WTC11 (cell line): ENCODE results near the gene CHI3L1.

Experiments used
- ATF1 ChIP-seq: sonication (generic); formaldehyde crosslinking; IDR thresholded peaks from 2 replicates; pipeline ENCODE4 v1.8.1; 2023; ENCODE audit warnings: mild to moderate bottlenecking, moderate library complexity, missing genetic modification reagents
- CREM ChIP-seq: sonication (generic); formaldehyde crosslinking; IDR thresholded peaks from 2 replicates; pipeline ENCODE4 v1.8.1; 2022; ENCODE audit warnings: mild to moderate bottlenecking, missing genetic modification reagents, moderate library complexity
- CTCF ChIP-seq: fragments of 200-600 bp; IDR thresholded peaks from 2 replicates; pipeline ENCODE4 v1.8.0; 2022; ENCODE audit warnings: antibody characterized with exemption
- GABPB1 ChIP-seq: sonication (generic); formaldehyde crosslinking; IDR thresholded peaks from 2 replicates; pipeline ENCODE4 v1.8.1; 2023; ENCODE audit warnings: mild to moderate bottlenecking, missing genetic modification reagents
- MAX ChIP-seq: sonication (generic); formaldehyde crosslinking; IDR thresholded peaks from 2 replicates; pipeline ENCODE4 v1.8.0; 2022; ENCODE audit warnings: mild to moderate bottlenecking, missing genetic modification reagents
- TEAD4 ChIP-seq: sonication (generic); formaldehyde crosslinking; IDR thresholded peaks from 2 replicates; pipeline ENCODE4 v1.8.0; 2022; ENCODE audit warnings: mild to moderate bottlenecking, missing genetic modification reagents
- USF1 ChIP-seq: sonication (generic); formaldehyde crosslinking; IDR thresholded peaks from 2 replicates; pipeline ENCODE4 v1.8.0; 2022; ENCODE audit warnings: mild to moderate bottlenecking, missing genetic modification reagents
- USF2 ChIP-seq: sonication (generic); formaldehyde crosslinking; IDR thresholded peaks from 2 replicates; pipeline ENCODE4 v1.8.1; 2023; ENCODE audit warnings: mild to moderate bottlenecking, missing genetic modification reagents, moderate library complexity
- ZNF219 ChIP-seq: sonication (generic); formaldehyde crosslinking; IDR thresholded peaks from 2 replicates; pipeline ENCODE4 v1.8.0; 2023; ENCODE audit warnings: missing genetic modification reagents, mild to moderate bottlenecking, borderline replicate concordance
- TF ChIP-seq, protein P1 (sequence below): sonication (generic); formaldehyde crosslinking; IDR thresholded peaks from 2 replicates; pipeline ENCODE4 v1.8.1; 2022; ENCODE audit warnings: low read depth, mild to moderate bottlenecking, moderate library complexity, missing genetic modification reagents, borderline replicate concordance
- TF ChIP-seq, protein P2 (sequence below): fragments of 250-450 bp; sonication (Bioruptor Pico); conservative IDR thresholded peaks from 2 replicates; pipeline ENCODE4 v1.9.0; 2021; ENCODE audit warnings: mild to moderate bottlenecking
- TF ChIP-seq, protein P3 (sequence below): sonication (generic); formaldehyde crosslinking; IDR thresholded peaks from 2 replicates; pipeline ENCODE4 v1.8.1; 2022; ENCODE audit warnings: mild to moderate bottlenecking, missing genetic modification reagents, moderate library complexity, borderline replicate concordance
- TF ChIP-seq, protein P4 (sequence below): fragments of 250-450 bp; sonication (Bioruptor Pico); IDR thresholded peaks from 2 replicates; pipeline ENCODE4 v1.9.0; 2021; ENCODE audit warnings: mild to moderate bottlenecking

- TF ChIP-seq CTCF (no peak), USF1 (CRISPR knock-in tag) (no peak), USF2 (CRISPR knock-in tag) (no peak), MAX (no peak), GABPB1 (CRISPR knock-in tag) (no peak), TEAD4 (CRISPR knock-in tag) (no peak), ATF1 (CRISPR knock-in tag) (no peak), ZNF219 (CRISPR knock-in tag) (no peak), CREM (no peak)
- TF ChIP-seq, protein P1, sequence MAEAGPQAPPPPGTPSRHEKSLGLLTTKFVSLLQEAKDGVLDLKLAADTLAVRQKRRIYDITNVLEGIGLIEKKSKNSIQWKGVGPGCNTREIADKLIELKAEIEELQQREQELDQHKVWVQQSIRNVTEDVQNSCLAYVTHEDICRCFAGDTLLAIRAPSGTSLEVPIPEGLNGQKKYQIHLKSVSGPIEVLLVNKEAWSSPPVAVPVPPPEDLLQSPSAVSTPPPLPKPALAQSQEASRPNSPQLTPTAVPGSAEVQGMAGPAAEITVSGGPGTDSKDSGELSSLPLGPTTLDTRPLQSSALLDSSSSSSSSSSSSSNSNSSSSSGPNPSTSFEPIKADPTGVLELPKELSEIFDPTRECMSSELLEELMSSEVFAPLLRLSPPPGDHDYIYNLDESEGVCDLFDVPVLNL (CRISPR knock-in tag) = no peak
- TF ChIP-seq, protein P2, sequence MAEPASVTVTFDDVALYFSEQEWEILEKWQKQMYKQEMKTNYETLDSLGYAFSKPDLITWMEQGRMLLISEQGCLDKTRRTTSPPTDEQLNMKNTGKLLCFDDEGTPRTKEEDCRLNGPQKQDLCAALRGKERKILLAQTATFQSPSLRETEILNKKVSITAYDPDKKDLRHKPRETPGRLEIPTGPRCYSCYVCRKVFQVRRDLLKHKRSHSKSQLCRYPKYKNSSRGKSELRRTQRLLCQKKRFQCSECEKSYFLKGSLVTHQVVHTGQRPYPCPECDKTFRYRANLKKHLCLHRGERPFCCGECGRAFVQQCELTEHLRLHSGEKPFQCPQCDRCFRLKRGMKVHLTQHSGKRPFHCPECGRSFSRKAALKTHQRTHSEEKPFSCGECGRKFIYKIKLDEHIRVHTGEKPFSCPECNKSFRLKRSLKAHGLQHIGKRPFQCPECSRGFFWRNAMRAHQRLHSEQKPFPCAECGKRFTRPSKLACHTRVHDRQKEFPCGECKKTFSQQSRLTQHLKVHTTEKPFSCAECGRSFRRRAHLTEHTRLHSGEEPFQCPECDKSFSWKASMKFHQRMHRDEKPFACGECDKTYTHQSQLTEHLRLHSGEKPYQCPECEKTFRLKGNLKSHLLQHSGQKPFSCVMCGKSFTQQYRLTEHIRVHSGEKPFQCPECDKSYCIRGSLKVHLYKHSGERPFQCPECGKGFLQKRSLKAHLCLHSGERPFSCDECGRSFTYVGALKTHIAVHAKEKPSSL (CRISPR knock-in tag) = no peak
- TF ChIP-seq, protein P3, sequence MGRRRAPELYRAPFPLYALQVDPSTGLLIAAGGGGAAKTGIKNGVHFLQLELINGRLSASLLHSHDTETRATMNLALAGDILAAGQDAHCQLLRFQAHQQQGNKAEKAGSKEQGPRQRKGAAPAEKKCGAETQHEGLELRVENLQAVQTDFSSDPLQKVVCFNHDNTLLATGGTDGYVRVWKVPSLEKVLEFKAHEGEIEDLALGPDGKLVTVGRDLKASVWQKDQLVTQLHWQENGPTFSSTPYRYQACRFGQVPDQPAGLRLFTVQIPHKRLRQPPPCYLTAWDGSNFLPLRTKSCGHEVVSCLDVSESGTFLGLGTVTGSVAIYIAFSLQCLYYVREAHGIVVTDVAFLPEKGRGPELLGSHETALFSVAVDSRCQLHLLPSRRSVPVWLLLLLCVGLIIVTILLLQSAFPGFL = no peak
- TF ChIP-seq, protein P4, sequence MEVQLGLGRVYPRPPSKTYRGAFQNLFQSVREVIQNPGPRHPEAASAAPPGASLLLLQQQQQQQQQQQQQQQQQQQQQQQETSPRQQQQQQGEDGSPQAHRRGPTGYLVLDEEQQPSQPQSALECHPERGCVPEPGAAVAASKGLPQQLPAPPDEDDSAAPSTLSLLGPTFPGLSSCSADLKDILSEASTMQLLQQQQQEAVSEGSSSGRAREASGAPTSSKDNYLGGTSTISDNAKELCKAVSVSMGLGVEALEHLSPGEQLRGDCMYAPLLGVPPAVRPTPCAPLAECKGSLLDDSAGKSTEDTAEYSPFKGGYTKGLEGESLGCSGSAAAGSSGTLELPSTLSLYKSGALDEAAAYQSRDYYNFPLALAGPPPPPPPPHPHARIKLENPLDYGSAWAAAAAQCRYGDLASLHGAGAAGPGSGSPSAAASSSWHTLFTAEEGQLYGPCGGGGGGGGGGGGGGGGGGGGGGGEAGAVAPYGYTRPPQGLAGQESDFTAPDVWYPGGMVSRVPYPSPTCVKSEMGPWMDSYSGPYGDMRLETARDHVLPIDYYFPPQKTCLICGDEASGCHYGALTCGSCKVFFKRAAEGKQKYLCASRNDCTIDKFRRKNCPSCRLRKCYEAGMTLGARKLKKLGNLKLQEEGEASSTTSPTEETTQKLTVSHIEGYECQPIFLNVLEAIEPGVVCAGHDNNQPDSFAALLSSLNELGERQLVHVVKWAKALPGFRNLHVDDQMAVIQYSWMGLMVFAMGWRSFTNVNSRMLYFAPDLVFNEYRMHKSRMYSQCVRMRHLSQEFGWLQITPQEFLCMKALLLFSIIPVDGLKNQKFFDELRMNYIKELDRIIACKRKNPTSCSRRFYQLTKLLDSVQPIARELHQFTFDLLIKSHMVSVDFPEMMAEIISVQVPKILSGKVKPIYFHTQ = no peak
Observed at GRCh38 chr1:203183828-203184227, 2.7 kb downstream of the CHI3L1 start.
